ENCODE results near the gene KPNA6.
"Not testable (repeated sequence)": the region's sequence is repeated elsewhere in the genome, so short reads cannot be mapped to it uniquely, and the experiment has no call there.

Gene KPNA6

GRCh38 chr1:32143302-32143695, 35.4 kb downstream of the KPNA6 start:
- DNase-seq, result not testable (repeated sequence)

- no peak for DNase-seq
Observed at GRCh38 chr1:32144033-32144432, 36.2 kb downstream of the KPNA6 start.

- not testable (repeated sequence) for DNase-seq
Observed at GRCh38 chr1:32147799-32148198, 39.9 kb downstream of the KPNA6 start.

- DNase-seq, result no peak
Observed at GRCh38 chr1:32150847-32151246, 43.0 kb downstream of the KPNA6 start.

GRCh38 chr1:32151319-32151787, 43.5 kb downstream of the KPNA6 start:
- no peak for DNase-seq

GRCh38 chr1:32159189-32159588, 51.3 kb downstream of the KPNA6 start:
- DNase-seq, result no peak

- DNase-seq, result no peak
Observed at GRCh38 chr1:32163405-32163804, 55.5 kb downstream of the KPNA6 start.

GRCh38 chr1:32165633-32166032, 57.8 kb downstream of the KPNA6 start:
- not testable (repeated sequence) for DNase-seq

- DNase-seq, result no peak
Observed at GRCh38 chr1:32170991-32171390, 63.1 kb downstream of the KPNA6 start.

- DNase-seq, result no peak
Observed at GRCh38 chr1:32172621-32173245, 64.9 kb downstream of the KPNA6 start.

GRCh38 chr1:32178380-32179192, 70.7 kb downstream of the KPNA6 start:
- DNase-seq, result no peak

- DNase-seq, result no peak
Observed at GRCh38 chr1:32179193-32179442, 71.3 kb downstream of the KPNA6 start.

GRCh38 chr1:32179443-32180185, 71.8 kb downstream of the KPNA6 start, which contains the start of gene TXLNA:
Gene TXLNA (plus strand): TSS chr1:32179675. CDS start chr1:32180346, 671 bp downstream.
- peak; percentile 90 for DNase-seq

- peak; percentile 31 for DNase-seq
Observed at GRCh38 chr1:32180186-32181060, 72.6 kb downstream of the KPNA6 start.

- no peak for DNase-seq
Observed at GRCh38 chr1:32181065-32181464, 73.2 kb downstream of the KPNA6 start.

GRCh38 chr1:32181563-32181962, 73.7 kb downstream of the KPNA6 start:
- DNase-seq, result no peak

- DNase-seq, result no peak
Observed at GRCh38 chr1:32182060-32182459, 74.2 kb downstream of the KPNA6 start.

GRCh38 chr1:32184650-32185049, 76.8 kb downstream of the KPNA6 start:
- no peak for DNase-seq

- DNase-seq, result no peak
Observed at GRCh38 chr1:32186077-32186476, 78.2 kb downstream of the KPNA6 start.

- DNase-seq, result no peak
Observed at GRCh38 chr1:32186491-32186890, 78.6 kb downstream of the KPNA6 start.

- DNase-seq, result no peak
Observed at GRCh38 chr1:32187850-32188249, 80.0 kb downstream of the KPNA6 start.

GRCh38 chr1:32192220-32192948, 84.5 kb downstream of the KPNA6 start:
- no peak for DNase-seq

Measured in CD4-positive, alpha-beta T cell treated with Interleukin-21 for 1 hour (primary cell).